Stimulated activated CD4-positive, alpha-beta T cell treated with anti-CD3 and anti-CD28 coated beads, Interleukin-1b, Interleukin-23, amount 100 ng/mL, for 24 hours (primary cell): Measurements from ENCODE around the gene RGS6.

Experiments
- DNase-seq, 4 experiments: peaks; one replicate each; pipeline ENCODE4 v3.0.0-alpha.2; 2020; ENCODE audit warnings: low read depth in 4 of 4, low spot score in 1 of 4

Gene RGS6

DNA sequence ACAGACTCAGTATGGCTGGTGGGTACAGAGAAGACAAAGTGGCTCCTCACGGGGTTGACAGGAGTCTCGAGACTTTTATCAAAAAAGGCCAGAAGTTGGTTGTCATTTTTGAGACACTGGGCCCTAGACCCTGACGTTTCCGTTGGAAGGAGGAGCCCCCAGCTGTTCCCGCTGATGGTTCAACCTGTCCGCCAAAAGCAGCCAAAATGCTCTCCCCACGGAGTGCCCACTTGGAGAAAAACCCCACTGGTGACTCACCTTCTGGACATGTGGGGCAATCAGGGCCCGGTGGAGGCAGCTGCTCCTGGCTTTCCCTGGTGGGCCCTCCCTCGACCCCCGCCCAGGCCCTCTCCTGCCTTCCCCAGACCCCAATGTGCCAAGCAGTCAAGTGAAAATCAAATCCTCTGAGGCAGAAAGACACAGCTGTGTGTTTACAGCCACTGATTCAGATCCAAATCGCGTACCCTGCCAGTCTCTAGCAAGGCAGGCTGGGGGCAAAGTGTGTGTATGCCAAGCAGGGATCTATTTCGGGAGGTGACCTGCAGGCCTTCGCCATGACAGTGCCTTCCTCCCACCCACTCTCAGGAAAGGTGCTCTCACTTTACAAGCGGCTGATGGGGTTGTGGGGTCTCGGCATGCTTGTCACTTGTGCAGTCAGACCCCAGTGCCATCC lies 614.3 kb downstream of the RGS6 start:
- no peak for DNase-seq

DNA sequence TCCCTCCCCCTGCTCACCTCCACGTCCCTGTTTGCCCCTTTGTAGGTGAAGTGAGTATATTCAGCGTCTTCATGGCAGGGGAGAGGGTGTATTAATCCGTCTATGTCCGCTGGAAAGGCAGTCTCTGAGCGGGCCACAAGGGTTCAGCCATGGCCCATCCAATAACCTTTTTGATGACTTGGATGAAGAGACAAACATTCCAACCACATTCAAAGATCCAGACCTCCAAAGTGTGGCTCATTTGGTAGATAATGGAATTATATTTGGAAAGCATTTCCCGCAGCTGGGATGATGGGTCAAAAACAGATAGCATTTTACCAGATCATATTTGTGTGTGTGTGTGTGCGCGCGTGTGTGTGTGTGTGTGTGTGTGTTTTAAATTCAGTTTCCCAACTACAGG lies 615.8 kb downstream of the RGS6 start:
- no peak for DNase-seq

DNA sequence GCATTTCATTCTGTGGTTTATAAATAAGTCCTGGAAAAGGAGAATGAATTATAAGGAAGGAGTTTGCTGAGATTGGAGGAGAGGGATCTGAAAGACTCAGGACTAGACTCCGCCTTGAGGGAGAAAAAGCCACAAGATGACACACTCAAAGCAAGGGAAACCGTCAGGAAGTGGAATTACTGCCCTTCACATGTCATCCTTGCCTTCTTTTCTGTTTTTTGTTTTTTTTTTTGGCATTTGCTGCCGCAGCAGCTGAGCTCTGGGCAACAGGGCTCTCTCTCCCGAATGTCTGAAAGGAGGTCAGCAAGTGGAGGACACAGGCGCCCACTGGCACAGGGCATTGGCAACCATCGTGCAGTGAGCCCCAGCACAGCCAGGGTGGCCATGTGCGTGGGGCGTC lies 616.8 kb downstream of the RGS6 start:
- DNase-seq, result no peak

DNA sequence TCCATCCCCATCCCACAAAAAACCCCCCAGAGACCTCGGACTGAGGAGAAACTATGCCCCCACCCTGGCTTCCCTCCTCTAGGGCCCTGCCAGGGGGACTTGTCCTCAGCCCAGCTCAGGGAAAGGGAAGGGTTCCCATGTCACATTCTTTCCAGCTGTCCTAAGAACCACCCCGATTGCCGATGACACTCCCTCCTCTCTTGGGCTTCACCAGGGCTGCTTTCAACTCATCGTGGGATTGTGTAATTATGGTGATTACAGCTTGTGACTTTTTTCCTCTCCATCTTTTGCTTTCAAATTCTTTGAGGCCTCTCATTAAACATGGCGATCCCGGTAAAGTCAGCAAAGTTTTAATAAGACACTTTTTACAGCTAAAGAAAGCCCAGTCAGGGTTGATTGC lies 617.6 kb downstream of the RGS6 start:
- no peak for DNase-seq

DNA sequence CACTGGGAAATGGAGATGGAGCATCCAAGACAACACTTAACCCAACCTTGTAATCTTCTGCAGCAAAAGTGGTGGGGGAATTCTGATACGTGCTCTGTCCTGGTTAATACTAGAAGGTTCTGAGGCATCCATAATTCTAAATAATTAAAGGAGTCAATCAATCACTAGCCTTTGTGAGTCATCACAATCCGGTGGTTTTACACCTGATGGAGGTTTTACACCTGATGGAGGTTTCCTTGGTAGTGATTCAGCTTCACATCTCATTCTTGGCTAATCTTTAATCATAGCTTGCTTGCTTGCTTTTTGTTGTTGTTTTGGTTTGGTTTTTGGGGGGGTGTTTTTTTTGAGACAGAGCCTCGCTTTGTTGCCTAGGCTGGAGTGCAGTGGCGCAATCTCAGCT lies 618.3 kb downstream of the RGS6 start:
- no peak for DNase-seq

DNA sequence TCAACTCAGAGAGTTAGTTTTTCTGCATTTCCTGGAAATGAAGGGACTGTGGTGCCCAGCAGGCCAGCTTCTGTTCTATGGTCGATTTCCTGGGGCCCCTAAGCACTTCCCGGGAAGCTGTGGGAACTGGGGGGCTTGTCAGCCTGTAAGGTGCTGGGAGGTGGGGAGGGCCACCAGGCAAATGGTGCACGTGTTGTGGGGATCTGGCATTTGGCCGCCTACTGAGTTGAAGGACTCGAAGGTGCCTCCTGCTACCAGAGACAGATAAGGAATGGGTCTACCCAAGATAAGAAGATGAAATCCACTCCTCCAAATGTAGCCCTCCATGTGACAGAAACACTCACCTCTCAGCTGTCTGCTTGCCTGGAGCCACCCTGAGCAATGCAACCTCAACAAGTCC lies 620.0 kb downstream of the RGS6 start:
- DNase-seq, result no peak

DNA sequence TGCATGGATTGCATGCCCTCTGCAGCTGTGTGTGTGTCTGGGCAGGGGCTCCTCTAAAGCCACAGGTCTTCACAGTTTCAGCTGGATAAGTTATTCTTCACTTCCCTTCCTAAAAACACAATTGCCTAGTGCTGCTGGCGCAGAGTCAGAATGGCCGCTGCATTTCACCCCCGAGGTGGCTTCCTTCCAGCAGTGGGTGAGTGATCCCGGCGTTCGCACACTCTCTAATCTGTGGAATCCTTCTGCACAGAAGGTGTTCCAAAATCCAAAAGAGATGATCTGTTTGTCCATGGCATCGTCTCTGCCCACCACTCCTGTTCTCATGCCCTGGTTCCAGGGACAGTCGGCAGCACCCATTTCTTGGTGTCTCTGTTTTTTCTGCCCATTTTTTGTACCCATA lies 620.9 kb downstream of the RGS6 start:
- DNase-seq, result no peak

DNA sequence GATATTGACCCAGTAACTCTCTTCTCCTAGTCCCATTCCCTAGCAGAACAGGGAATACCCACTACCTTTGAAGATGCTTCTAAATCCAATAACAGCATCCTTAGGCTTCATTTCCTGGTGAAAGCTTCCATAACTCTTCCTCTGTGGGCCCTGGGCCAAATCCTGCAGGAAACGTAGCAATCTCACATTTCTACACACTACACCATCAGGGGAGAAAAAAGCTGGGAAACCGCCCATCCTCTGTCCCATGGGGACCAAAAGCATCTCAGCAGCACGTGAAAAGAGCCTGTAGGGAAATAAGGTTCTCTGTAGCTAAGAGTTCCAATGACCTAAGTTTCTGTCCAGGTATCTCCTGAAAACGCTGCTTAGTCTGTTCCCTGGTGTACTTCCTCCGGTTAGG lies 621.4 kb downstream of the RGS6 start:
- no peak for DNase-seq

DNA sequence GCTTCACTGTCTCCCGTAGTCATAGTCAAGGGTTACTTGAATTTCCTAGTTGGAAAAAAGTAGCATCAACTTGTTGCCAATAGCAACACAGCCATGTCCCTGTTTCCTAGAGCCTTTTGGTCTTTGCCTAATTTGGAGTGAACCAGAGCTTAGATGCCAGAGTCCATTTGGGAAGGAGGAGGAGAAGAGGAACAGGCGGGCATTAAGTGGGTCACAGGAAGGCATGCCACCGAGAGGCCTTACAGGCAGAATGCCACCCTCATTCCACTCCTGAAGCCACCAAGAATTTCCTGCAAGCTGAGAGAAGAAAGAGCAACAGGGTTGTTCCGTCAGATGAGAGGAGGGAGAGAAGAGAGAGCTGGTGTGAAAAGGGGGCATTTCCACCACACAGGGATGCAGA lies 622.2 kb downstream of the RGS6 start:
- DNase-seq, result no peak

DNA sequence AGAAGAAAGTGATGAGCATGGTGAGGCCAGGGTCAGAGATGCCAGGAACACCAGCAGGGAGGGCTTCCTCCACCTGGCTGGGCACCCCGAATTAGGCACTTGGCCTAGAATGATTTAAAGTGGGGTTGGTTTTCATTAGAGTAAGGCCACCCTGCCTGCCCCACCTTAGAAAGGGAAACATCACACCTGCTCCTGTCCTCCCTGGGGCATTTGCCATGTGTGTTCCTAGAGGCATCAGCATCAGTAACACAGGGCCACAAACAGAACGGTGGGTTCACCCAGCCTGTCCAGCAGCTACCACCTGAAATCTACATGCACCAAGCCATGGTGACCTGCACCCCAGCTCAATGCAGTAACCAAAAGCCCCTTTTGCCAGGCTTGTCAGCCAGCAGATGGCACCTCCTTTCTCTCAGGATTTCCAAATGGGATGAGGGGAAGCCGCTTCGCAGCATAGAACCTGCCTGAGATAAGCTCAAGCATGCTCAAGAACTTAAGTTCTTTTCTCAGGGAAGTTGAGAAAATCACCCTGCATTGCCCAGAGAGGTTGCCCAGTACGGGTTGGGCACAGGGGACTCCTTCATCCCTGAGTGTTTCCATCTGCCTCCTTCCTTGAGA lies 622.9 kb downstream of the RGS6 start:
- no peak for DNase-seq

DNA sequence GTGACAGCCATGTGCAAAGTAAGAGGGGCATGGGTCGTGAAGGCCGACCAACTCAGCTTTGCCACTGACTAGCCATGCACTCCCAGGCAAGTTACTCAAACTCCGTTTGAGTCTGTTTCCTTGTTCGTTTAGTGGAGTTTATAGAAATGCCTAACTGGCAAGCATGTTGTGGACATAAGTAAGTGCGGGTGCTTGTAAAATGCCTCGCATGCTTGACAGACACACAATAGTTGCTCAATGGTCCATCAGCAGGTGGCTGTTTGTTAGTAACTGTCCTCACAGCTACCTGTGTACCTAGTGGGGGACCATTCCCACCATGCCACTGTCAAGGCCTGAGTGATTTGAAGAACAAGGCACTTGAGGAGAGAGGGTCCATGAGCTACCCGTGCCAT lies 623.4 kb downstream of the RGS6 start:
- no peak for DNase-seq

DNA sequence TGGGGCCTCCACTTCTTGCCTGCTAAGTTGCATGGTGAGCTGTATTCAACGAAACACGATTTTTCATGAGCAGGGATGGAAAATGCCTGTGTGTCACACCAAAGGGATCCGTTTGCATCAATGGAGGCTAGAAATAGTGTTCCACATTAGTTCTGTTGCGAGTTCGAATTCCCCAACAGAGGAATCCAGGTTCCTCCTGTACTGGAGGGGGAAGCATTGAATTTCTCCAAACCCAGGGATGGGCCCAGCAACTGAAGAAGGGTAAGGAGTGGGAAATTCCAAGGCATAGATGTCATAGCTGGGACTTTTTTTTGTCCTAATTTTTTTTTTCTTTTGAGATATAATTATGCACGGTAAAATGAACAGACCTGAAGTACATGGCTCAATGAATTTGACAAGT lies 625.4 kb downstream of the RGS6 start:
- no peak for DNase-seq

DNA sequence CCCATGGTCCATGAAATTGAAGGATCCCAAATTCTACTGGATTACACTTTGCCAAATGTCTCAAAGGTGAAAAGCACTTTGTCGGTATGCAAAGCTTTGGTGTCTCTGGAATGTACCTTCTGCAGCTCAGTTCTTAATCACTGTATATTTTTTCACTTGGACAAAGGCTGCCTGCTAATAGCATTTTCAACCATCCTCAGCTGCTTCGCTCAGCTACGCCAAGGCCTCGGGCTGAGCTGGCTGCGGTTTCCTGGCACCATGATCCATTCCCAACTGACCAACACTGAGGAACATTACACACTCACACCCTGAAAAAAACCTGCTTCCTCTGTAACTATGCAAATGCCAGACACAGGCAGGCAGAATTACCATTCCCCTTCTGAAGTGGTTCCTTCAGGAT lies 626.5 kb downstream of the RGS6 start:
- no peak for DNase-seq

DNA sequence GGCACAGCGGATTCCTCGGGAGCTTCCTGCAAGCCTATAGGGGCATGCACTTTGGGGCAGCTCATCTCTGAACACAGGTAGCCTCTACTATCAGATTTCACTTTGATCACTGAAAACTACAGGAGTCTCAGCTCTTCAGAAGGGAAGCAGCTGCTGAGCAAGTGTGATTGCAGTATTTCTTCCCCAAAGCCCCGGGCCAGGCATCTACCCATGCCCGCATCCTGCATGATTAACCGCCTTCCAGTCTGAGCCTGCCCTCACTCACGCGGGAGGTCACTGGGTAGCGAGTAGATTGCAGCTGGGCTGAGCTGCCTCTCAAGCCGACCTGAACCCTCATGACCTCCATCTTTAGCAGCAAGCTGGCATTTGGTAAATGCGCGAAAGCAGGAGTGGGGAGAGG lies 627.0 kb downstream of the RGS6 start:
- no peak for DNase-seq

DNA sequence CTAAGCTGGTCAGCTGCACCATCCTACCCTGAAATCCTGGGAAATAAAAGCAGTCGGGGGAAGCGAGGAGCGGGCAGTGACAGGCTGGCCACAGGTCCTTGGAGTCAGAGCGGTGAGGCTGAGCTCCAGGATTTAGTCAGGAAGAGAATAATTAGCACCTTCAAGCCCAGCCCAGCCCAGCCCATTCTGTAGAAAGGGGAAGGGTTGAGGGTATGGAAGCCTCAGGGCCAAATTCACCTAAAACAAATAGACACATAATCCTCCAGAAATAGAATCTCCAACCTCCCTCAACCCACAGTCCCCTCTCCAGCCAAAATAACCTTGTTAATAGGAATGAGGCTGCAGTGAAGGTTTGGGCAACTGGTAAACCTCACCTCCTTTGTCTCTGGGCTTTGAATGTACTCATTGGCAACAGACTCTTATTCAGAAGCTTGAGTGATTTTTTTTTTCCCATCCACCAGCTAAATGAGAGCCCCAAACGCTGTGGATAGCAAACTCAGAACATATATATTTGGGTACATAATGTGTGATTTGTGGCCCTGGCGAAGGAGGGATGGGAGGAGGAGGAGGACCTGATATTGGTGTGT lies 627.5 kb downstream of the RGS6 start:
- no peak for DNase-seq

DNA sequence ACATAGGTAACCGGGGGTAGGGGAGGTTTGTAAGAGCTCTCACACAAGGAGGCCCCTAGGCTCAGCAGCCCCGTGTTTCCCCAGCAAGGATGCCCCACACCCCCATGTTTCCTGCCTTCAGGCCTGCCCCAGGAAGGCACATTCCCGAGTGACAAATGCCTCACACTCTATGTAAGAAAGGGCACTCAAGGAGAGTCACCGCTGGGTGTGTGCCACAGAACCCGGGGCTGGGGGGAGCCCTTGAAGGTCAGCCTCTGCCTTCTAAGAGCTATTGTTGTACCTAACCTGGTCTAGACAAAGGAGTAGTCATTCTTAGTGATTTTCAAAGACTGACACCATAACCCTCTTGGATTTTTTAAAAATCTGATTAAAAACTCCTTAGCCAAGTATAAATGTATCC lies 628.1 kb downstream of the RGS6 start:
- DNase-seq, result no peak

DNA sequence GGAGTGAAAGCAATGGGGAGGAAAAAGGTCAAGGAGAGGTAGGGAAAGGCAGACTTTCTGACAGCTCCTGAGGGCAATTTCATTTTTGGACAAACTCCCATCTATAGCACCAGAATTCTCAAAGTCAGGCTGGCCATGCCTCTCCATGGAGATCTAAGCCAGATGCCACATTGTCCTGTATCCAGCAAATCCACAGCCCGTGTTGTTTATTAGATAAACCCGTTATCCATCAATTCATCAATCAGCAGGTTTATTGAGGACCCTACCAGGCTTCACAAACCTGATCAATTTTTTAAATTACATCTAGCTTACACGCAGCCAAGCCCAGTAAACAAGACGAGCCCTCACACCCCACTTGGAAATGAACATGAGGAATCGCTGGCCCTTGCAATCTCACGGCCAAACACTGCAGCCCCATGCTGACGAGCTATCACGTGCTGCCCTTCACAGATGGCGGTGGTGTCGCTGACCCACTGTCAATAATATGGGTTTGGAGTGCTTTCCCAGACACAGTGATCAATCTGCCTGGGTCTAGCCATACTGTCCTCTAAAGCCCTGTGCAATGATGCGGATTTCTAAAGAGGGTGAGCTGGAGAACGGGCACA lies 628.8 kb downstream of the RGS6 start:
- DNase-seq, result no peak

DNA sequence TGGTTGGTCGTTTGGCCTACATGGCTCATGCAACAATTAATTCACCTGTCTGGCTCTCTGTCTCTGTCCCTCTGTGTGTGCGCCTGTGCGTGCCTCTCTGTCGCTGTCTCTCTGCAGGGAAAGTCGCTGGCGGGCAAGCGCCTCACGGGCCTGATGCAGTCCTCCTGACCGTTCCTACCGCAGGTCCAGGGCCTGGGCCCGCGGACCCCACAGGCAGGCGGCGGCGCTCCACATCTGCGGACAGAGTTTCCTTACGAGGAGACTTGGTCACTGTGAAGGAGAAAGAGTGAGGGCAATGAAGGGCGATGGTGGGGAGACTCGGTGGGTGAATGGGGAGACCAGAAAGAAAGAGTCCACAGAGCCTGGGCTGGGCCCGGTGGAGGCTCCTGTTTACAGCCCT lies 630.1 kb downstream of the RGS6 start:
- no peak for DNase-seq

DNA sequence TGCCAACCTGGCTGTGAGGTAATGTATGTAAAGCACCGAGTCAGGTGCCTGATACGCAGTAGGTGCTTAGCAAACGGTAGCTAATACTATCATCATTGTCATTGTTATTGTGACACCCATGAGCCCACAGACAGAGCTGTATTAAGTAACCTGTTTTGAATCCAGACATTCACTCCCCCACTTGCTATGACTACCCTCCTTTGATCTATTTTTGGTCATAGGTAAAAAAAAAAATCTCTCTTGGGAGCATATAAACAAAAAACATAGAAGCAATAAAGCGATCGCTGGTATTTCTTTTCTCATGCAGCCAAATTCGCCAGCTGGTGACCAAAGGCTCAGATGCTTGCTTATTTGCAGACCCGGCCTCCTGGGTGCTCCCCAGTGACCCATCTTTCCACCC lies 631.4 kb downstream of the RGS6 start:
- no peak for DNase-seq

DNA sequence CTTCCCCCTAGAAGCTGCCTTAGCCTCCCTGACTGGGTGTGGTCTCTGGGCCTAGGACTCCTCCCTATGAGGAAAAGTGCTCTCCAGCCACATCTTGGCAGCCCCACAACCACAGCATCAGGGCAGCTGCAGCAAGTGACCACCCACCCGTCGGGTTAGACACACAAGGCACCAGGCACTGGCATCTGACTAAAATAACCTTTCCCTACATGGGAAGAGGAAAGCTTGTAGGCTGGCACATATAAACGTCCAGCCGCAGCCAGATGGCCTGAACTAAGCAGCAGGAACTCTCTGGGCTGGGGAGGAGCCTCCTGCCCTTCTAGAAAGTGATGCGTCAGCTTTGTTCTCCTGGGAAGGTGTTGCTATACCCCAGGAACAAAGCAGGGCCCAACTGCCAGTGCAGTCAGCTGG lies 632.9 kb downstream of the RGS6 start:
- no peak for DNase-seq

DNA sequence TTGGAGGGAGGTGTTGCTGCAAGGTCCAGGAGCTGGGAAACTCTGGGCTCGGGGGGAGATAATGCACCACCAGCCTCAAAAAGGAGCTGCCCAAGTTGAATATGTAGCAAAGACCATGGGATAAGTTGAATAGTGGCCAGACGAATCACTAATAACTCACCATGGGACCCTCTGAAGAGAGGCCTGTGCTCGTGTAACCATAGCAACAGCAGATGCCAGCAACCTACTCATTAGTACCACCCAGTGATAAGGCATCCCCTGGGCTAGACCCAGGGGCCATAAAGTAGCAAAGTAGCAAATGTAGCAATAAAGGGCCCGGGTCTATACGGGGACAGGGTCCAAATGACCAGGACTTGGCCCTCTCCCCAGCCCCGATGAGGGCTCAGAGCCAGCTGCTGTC lies 633.7 kb downstream of the RGS6 start:
- no peak for DNase-seq

DNA sequence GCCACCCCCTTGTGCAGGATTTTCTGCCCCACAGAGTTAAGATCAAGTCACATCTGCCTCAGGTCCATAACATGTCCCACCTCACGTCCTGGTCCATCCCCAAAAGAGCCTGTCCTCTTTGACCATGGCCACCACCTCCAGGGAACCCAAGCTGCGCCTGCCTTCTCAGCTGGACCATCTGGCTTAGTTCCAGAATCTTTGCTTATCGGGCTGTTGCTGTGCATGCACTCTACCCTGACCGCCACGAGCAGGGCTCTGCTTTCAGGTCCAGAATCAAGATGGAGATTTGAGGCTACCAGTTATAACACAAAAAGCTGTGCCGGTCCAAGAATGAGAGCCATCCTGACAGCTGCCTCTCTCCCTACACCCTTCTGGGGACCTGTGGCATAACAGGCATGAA lies 635.0 kb downstream of the RGS6 start:
- no peak for DNase-seq
